SU-DHL-6 (cell line): Measurements from ENCODE around the gene PANK2.
"Not testable (repeated sequence)": the region's sequence is repeated elsewhere in the genome, so short reads cannot be mapped to it uniquely, and the experiment has no call there.

Source experiments
- H2AFZ ChIP-seq: fragments of 200-600 bp; sonication (generic); 2 replicates; pipeline ENCODE4 v1.6.1; 2014; ENCODE audit warnings: low read depth, mild to moderate bottlenecking, moderate library complexity, mixed read lengths, antibody characterized with exemption, low read length; ENCODE audit not compliant: severe bottlenecking
- H3F3A ChIP-seq: fragments of 200-600 bp; shearing (Covaris generic); 2 replicates; pipeline ENCODE4 v1.6.0; 2016; ENCODE audit warnings: antibody characterized with exemption, mild to moderate bottlenecking; ENCODE audit not compliant: insufficient read depth
- H3K27ac ChIP-seq: fragments of 200-600 bp; sonication (generic); 2 replicates; pipeline ENCODE4 v1.5.1; 2016; ENCODE audit warnings: low read depth, mild to moderate bottlenecking, low read length, moderate library complexity, mixed read lengths
- H3K27me3 ChIP-seq: fragments of 200-600 bp; sonication (generic), shearing (Covaris generic); 2 replicates; pipeline ENCODE4 v1.6.0; 2014; ENCODE audit warnings: mild to moderate bottlenecking, low read length
- H3K36me3 ChIP-seq: fragments of 200-600 bp; sonication (generic); 2 replicates; pipeline ENCODE4 v1.6.1; 2014; ENCODE audit warnings: mild to moderate bottlenecking, low read length, mixed read lengths
- H3K4me2 ChIP-seq: fragments of 300-600, 200-600 bp; shearing (Covaris generic), sonication (generic); 2 replicates; pipeline ENCODE4 v1.6.0; 2014; ENCODE audit warnings: low read length, low read depth, mild to moderate bottlenecking; ENCODE audit not compliant: poor library complexity, severe bottlenecking
- H3K4me3 ChIP-seq: fragments of 200-600 bp; sonication (generic); 2 replicates; pipeline ENCODE4 v1.5.1; 2014; ENCODE audit warnings: antibody characterized with exemption, low read length, mild to moderate bottlenecking, mixed read lengths; ENCODE audit not compliant: insufficient read depth, poor library complexity, severe bottlenecking
- H3K79me2 ChIP-seq: fragments of 200-600 bp; sonication (generic); 2 replicates; pipeline ENCODE4 v1.6.1; 2014; ENCODE audit warnings: mild to moderate bottlenecking, low read length, moderate library complexity; ENCODE audit not compliant: insufficient read depth
- H3K9ac ChIP-seq: fragments of 200-600 bp; sonication (generic); 2 replicates; pipeline ENCODE4 v1.7.0; 2014; ENCODE audit warnings: mild to moderate bottlenecking, low read length
- H3K9me2 ChIP-seq: fragments of 200-600 bp; sonication (generic); replicated peaks from 2 replicates; pipeline ENCODE4 v1.6.1; 2014; ENCODE audit warnings: low read length; ENCODE audit not compliant: insufficient read depth
- H3K9me3 ChIP-seq: fragments of 200-600 bp; sonication (generic); 2 replicates; pipeline ENCODE4 v1.6.1; 2014; ENCODE audit warnings: low read length, mixed read lengths; ENCODE audit not compliant: insufficient read depth
- H4K20me1 ChIP-seq: fragments of 200-600 bp; sonication (generic); 2 replicates; pipeline ENCODE4 v1.6.1; 2014; ENCODE audit warnings: low read depth, mild to moderate bottlenecking, antibody characterized with exemption, low read length, moderate library complexity, mixed read lengths
- EZH2phosphoT487 ChIP-seq: fragments of 200-600 bp; sonication (generic), shearing (Covaris generic); conservative IDR thresholded peaks from 2 replicates; pipeline ENCODE4 v1.6.1; 2018; ENCODE audit warnings: mild to moderate bottlenecking, antibody characterized with exemption, low read length, moderate library complexity, mixed read lengths
- TF ChIP-seq, protein P1 (sequence below): fragments of 200-600 bp; sonication (generic); IDR thresholded peaks from one replicate; pipeline ENCODE4 v1.5.1; 2017; ENCODE audit warnings: antibody characterized with exemption, mild to moderate bottlenecking, low read length, moderate library complexity; ENCODE audit not compliant: insufficient read depth, poor library complexity, severe bottlenecking

Gene PANK2

DNA sequence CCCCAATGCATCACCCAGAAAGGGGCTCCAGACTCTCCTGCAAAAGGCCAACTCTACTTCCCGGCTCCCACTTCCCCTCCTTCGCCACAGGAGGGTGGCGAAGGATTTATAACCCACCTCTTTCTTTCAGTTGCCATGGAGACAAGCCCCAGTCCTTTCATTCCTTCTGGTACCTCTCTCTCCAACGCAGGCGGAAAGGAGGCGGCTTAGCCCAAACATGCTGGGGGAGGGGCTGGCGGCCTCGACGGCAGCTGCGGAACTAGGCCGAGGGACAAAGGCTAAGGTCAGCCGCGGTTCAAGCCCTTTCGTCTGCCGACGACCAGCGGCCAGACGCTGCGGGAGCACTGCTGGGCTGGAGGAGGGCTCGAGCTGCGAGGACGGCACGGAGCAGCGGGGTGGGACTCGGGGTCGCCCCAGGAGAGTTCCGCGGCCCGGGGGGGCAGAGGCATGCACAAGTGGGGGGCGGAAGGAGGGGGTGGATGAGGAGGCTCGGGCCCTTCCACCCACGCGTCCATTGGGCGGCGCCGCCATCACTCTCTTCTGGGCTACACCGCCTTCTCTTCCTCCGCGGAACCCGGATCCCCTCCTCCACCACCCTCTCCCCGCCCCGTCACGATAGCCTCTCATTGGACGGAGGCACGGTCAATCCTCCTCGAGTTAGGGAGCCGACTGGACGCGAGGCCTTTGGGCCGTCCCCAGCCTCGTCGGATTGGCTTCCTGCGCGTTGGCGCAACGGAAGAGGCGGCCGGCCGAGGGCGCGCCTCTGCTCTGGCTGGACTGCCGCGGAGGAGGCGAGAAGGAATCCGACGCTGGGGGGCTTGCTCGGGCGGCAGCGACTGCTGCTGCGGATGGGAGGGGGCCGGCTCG lies at the start of gene PANK2:
Gene PANK2, plus strand, starts transcription at position 766 of the 867 bp plus-strand sequence.
- Histone ChIP-seq H3F3A (peaks cover 19% of the 10 kb centered on the region), H3K9me3 (no peaks in the 10 kb centered on the region), H3K4me3 (peak within 1 kb of the TSS; percentile 98), H3K9me2 (no peaks in the 10 kb centered on the region), H3K4me2 (peak within 1 kb of the TSS; percentile 90), H3K36me3 (peaks cover 4% of the 10 kb centered on the region; the same call in 1 of the 2 replicates), H3K27ac (peak within 1 kb of the TSS; percentile 89), H3K79me2 (peaks cover 62% of the 10 kb centered on the region), H4K20me1 (peaks cover 18% of the 10 kb centered on the region), H2AFZ (peak within 1 kb of the TSS; percentile 73), H3K9ac (peak within 1 kb of the TSS; percentile 92), H3K27me3 (no peaks in the 10 kb centered on the region)
- TF ChIP-seq, protein P1, sequence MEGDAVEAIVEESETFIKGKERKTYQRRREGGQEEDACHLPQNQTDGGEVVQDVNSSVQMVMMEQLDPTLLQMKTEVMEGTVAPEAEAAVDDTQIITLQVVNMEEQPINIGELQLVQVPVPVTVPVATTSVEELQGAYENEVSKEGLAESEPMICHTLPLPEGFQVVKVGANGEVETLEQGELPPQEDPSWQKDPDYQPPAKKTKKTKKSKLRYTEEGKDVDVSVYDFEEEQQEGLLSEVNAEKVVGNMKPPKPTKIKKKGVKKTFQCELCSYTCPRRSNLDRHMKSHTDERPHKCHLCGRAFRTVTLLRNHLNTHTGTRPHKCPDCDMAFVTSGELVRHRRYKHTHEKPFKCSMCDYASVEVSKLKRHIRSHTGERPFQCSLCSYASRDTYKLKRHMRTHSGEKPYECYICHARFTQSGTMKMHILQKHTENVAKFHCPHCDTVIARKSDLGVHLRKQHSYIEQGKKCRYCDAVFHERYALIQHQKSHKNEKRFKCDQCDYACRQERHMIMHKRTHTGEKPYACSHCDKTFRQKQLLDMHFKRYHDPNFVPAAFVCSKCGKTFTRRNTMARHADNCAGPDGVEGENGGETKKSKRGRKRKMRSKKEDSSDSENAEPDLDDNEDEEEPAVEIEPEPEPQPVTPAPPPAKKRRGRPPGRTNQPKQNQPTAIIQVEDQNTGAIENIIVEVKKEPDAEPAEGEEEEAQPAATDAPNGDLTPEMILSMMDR: no peak
- TF ChIP-seq EZH2phosphoT487: no peak

DNA sequence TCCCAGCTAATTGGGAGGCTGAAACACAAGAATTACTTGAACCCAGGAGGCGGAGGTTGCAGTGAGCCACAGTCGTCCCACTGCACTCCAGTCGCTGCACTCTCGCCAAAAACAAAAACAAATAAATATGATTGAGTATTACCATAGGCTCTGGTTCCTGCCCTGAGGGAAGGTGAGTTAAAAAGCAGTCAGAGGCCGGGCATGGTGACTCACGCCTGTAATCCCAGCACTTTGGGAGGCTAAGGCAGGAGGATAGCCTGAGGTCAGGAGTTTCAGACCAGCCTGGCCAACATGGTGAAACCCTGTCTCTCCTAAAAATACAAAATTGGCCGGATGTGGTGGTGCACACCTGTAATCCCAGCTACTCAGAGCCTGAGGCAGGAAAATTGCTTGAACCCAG lies 49.0 kb upstream of the PANK2 start:
- not testable (repeated sequence) for H3K27ac ChIP-seq, H3K9ac ChIP-seq, H2AFZ ChIP-seq, H3K9me3 ChIP-seq, H3K9me2 ChIP-seq, H3K4me3 ChIP-seq, H3K27me3 ChIP-seq, H4K20me1 ChIP-seq, H3F3A ChIP-seq, H3K4me2 ChIP-seq, H3K36me3 ChIP-seq, H3K79me2 ChIP-seq

DNA sequence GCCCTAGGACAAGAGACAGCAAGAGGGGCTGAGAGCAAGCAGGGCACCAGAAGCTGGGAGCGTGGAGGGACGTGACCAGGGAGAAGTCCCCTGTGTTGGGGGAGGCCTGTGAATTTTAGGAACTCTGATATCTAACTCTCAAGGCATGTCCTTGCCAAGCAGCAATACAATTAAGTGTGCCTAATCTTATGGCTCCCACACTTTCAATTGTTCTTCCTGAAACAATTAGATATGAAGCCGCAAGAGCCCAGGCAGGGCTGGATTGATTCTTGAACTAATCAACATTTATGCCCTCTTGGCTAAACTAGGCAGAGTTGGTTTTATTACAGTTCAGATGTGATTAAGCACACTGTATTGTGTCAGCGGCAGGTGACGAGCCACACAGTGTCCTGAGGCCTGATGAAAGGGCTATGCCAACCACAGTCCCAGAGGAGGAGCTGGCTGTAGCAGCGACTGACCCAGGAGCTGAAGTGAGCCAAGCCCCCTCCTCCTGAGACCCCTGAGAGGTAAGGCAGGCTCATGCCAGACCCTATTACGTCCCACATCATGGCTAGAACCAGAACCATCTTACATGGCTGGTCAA lies 46.7 kb upstream of the PANK2 start:
- no peak overlapping the region for H3K4me2 ChIP-seq
- no peak overlapping the region for H3K27ac ChIP-seq

More for the DNA sequence above, 46.7 kb upstream of the PANK2 start:
- no peak for TF ChIP-seq EZH2phosphoT487
- TF ChIP-seq, protein P1: no peak
- no peaks in the 10 kb centered on the region for H3K36me3 ChIP-seq
- no peaks in the 10 kb centered on the region for H3K9me3 ChIP-seq
- H3K4me3 ChIP-seq: no peak overlapping the region
- no peak overlapping the region for H2AFZ ChIP-seq
- H3K9ac ChIP-seq: no peak overlapping the region
- H3K27me3 ChIP-seq: no peaks in the 10 kb centered on the region
- H3F3A ChIP-seq: peaks cover 5% of the 10 kb centered on the region; the same call in 1 of the 2 replicates
- no peaks in the 10 kb centered on the region for H3K9me2 ChIP-seq
- H4K20me1 ChIP-seq: no peaks in the 10 kb centered on the region
- peaks cover 7% of the 10 kb centered on the region for H3K79me2 ChIP-seq
